Measurements from ENCODE around the gene TMEM14B. TPM values are rescaled to one million over a fixed set of nuclear protein-coding genes. Genes with fewer than 3 reads are reported as not detected.
A peak's percentile ranks its signal among the peaks of the same experiment; 100 is the strongest.

Gene TMEM14B
- total RNA-seq, 2 experiments from 2014 or later: 86.9 to 91.3 TPM

GRCh38 chr6:10793035-10793434 is 45.4 kb downstream of the TMEM14B start:
- Mint-ChIP-seq H3K27me3 (no peaks in the 10 kb centered on the region), H3K36me3 (peaks cover 4% of the 10 kb centered on the region), H3K4me3 (no peak overlapping the region), H3K4me1 (ENCODE audit: low read depth) (peaks cover 4% of the 10 kb centered on the region), H3K9me3 (no peaks in the 10 kb centered on the region), H3K27ac (no peak overlapping the region)
- intact Hi-C loops (cut with micrococcal nuclease): no loop called here
- ChIA-PET POLR2A (no interaction called here), CTCF (interaction anchor here (1.3 to 1.5 kb wide), 2 partner anchors 9 to 276 kb away, joined by 3 to 4 read pairs; no protein-coding TSS in a partner anchor)
- no peak for DNase-seq

- intact Hi-C loops (cut with micrococcal nuclease): no loop called here
- H3K27me3 Mint-ChIP-seq: no peaks in the 10 kb centered on the region
- DNase-seq: no peak
- H3K4me1 Mint-ChIP-seq (ENCODE audit: low read depth): peaks cover 4% of the 10 kb centered on the region
- H3K36me3 Mint-ChIP-seq: peaks cover 4% of the 10 kb centered on the region
- ChIA-PET CTCF (interaction anchor here (1.3 to 1.5 kb wide), 2 partner anchors 8 to 275 kb away, joined by 3 to 4 read pairs; no protein-coding TSS in a partner anchor), POLR2A (no interaction called here)
- no peaks in the 10 kb centered on the region for H3K9me3 Mint-ChIP-seq
- H3K4me3 Mint-ChIP-seq: no peak overlapping the region
- no peak overlapping the region for H3K27ac Mint-ChIP-seq
Observed at GRCh38 chr6:10793695-10794094, 46.1 kb downstream of the TMEM14B start.

- Mint-ChIP-seq H3K27ac (no peak overlapping the region), H3K4me1 (ENCODE audit: low read depth) (peaks cover 4% of the 10 kb centered on the region), H3K9me3 (no peaks in the 10 kb centered on the region), H3K36me3 (peaks cover under 1% of the 10 kb centered on the region), H3K27me3 (no peaks in the 10 kb centered on the region), H3K4me3 (no peak overlapping the region)
- ChIA-PET CTCF (interaction anchor here (1.3 to 1.5 kb wide), 2 partner anchors 8 to 275 kb away, joined by 3 to 4 read pairs; no protein-coding TSS in a partner anchor), POLR2A (no interaction called here)
- intact Hi-C loops (cut with micrococcal nuclease): no loop called here
- DNase-seq: no peak
Observed at GRCh38 chr6:10794239-10794638, 46.6 kb downstream of the TMEM14B start.

- CTCF ChIA-PET: interaction anchor here (0.6 to 1.7 kb wide), 10 partner anchors 9 to 467 kb away, joined by 3 to 21 read pairs (median 4); no protein-coding TSS in a partner anchor
- H3K27me3 Mint-ChIP-seq: no peaks in the 10 kb centered on the region
- H3K9me3 Mint-ChIP-seq: no peaks in the 10 kb centered on the region
- H3K36me3 Mint-ChIP-seq: peaks cover 1% of the 10 kb centered on the region
- DNase-seq: no peak
- no peak overlapping the region for H3K4me3 Mint-ChIP-seq
- POLR2A ChIA-PET: no interaction called here
- intact Hi-C loops (cut with micrococcal nuclease): loop anchor here (1.0 to 5.0 kb wide), 3 partner anchors 109 to 323 kb away; partner anchors contain the start of genes C6orf52 and PAK1IP1
- H3K4me1 Mint-ChIP-seq (ENCODE audit: low read depth): no peaks in the 10 kb centered on the region
- H3K27ac Mint-ChIP-seq: no peak overlapping the region
Observed at GRCh38 chr6:10800810-10801209, 53.2 kb downstream of the TMEM14B start.

- ChIA-PET CTCF (interaction anchor here (0.7 to 2.2 kb wide), 17 partner anchors 8 to 466 kb away, joined by 3 to 21 read pairs (median 4); no protein-coding TSS in a partner anchor), POLR2A (no interaction called here)
- no peaks in the 10 kb centered on the region for H3K9me3 Mint-ChIP-seq
- H3K27ac Mint-ChIP-seq: no peak overlapping the region
- no peak overlapping the region for H3K4me3 Mint-ChIP-seq
- no peaks in the 10 kb centered on the region for H3K27me3 Mint-ChIP-seq
- intact Hi-C loops (cut with micrococcal nuclease): loop anchor here (1.0 to 5.0 kb wide), 3 partner anchors 109 to 323 kb away; partner anchors contain the start of genes C6orf52 and PAK1IP1
- peaks cover 1% of the 10 kb centered on the region for H3K36me3 Mint-ChIP-seq
- DNase-seq: peak; percentile 75
- H3K4me1 Mint-ChIP-seq (ENCODE audit: low read depth): no peaks in the 10 kb centered on the region
Observed at GRCh38 chr6:10801224-10801848, 53.7 kb downstream of the TMEM14B start.

Other genes with a start within 250 kb of the TMEM14B start
- gene GCNT2, start 226.5 kb upstream of the TMEM14B start, total RNA-seq: 1 to 10 TPM; 1.4 to 1.5 TPM
- gene C6orf52, start 53.2 kb upstream of the TMEM14B start, total RNA-seq: 1 to 10 TPM; 2.4 to 3.7 TPM
- 10 to 100 TPM; 28.2 to 32.8 TPM for gene PAK1IP1, start 52.8 kb upstream of the TMEM14B start, total RNA-seq
- gene TMEM14C, start 24.7 kb upstream of the TMEM14B start, total RNA-seq: 10 to 100 TPM; 84.9 to 87.6 TPM
- 1 to 10 TPM in 1 of 2 experiments, under 1 TPM in 1; 0.87 to 1.1 TPM for gene MAK, start 90.7 kb downstream of the TMEM14B start, total RNA-seq
- gene GCM2, start 134.2 kb downstream of the TMEM14B start, total RNA-seq: not detected
- gene SYCP2L, start 139.2 kb downstream of the TMEM14B start, total RNA-seq: under 1 TPM in 1 of 2 experiments, not detected in 1; 0.10 TPM

Data from activated CD4-positive, alpha-beta memory T cell treated with anti-CD3 and anti-CD28 coated beads for 36 hours (primary cell).